ENCODE measurements around the gene CACNA2D4. TPM values are rescaled to one million over a fixed set of nuclear protein-coding genes. Genes with fewer than 3 reads are reported as not detected.

CACNA2D4 gene
- total and polyA plus RNA-seq, 2 of the 13 experiments (the other 11 are each of a cell fraction or from before 2014, with no cell fraction given) = 14.2 to 136 TPM

GRCh38 chr12:1795785-1796514 lies 122.5 kb downstream of the CACNA2D4 start (continued):
- TF ChIP-seq MAX (IDR thresholded peaks at IDR 0.05) (peak; percentile 74; the same call in 1 of the 2 replicates), ZNF616 (CRISPR knock-in tag; IDR thresholded peaks at IDR 0.05; ENCODE audit: low read depth) (no peak), KAT7 (CRISPR knock-in tag; IDR thresholded peaks at IDR 0.05; ENCODE audit: borderline replicate concordance) (peak; percentile 69; the same call in 1 of the 2 replicates), CBX1 (IDR thresholded peaks at IDR 0.05; ENCODE audit: low read depth) (no peak), ASH2L (IDR thresholded peaks at IDR 0.05; ENCODE audit: insufficient read length, low read depth, low read length) (no peak), ARHGAP35 (CRISPR knock-in tag; IDR thresholded peaks at IDR 0.05; ENCODE audit: borderline replicate concordance) (no peak), ELK4 (CRISPR knock-in tag; IDR thresholded peaks at IDR 0.05; ENCODE audit: borderline replicate concordance) (no peak), ZBTB3 (CRISPR knock-in tag; IDR thresholded peaks at IDR 0.05; ENCODE audit: borderline replicate concordance, low read depth) (0 out of 2 replicates have a peak, but pooled peaks have one; percentile 70), NAIF1 (CRISPR knock-in tag; IDR thresholded peaks at IDR 0.05; ENCODE audit: borderline replicate concordance) (no peak), ZNF513 (CRISPR knock-in tag; conservative IDR thresholded peaks at IDR 0.05) (0 out of 2 replicates have a peak, but pooled peaks have one; percentile 28), MYPOP (CRISPR knock-in tag; IDR thresholded peaks at IDR 0.05) (0 out of 2 replicates have a peak, but pooled peaks have one; percentile 47), ZNF709 (CRISPR knock-in tag; IDR thresholded peaks at IDR 0.05) (0 out of 2 replicates have a peak, but pooled peaks have one; percentile 28), POLR2AphosphoS2 (IDR thresholded peaks at IDR 0.05; ENCODE audit: low read depth, low read length) (no peak), ZNF296 (CRISPR knock-in tag; conservative IDR thresholded peaks at IDR 0.05) (no peak)
